GM19397 (cell line): ENCODE measurements around the gene PIGB.
"Not testable (repeated sequence)": the region's sequence is repeated elsewhere in the genome, so short reads cannot be mapped to it uniquely, and the experiment has no call there.

ENCODE experiments used
- ATAC-seq: cut with Tn5 transposase; IDR thresholded peaks from one replicate; pipeline ENCODE4 v1.9.1; 2021; ENCODE audit warnings: mild to moderate bottlenecking, moderate library complexity; ENCODE audit not compliant: unreplicated experiment

Gene PIGB

GRCh38 chr15:55318588-55319494 lies at the start of gene PIGB, which contains the start of gene PIGBOS1:
Gene PIGB (plus strand): TSS chr15:55319222. CDS start chr15:55319251, 29 bp downstream.
Gene PIGBOS1 (minus strand): TSS chr15:55319123. CDS start chr15:55317792, 1,331 bp downstream.
- peak; percentile 93 for ATAC-seq

DNA sequence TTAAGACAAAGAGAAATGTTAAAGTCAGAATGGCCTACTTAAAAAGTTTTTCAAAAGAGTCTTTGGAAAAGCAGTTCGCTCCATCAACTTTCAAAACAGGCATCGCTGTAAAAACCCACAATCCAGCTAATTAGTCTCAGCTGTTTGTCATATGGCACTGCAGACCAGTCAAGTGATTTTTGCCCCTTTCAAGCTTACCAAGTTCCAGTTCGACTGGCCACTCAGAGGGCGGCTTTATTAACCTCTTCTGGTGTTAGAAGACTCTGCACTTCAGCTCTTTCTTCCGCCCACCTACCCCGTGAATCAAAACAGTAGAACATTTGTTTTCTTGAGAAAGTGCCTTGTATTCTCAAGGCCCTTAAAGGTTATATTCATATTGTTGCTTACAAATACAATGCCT lies 48.7 kb upstream of the PIGB start:
- ATAC-seq = no peak

DNA sequence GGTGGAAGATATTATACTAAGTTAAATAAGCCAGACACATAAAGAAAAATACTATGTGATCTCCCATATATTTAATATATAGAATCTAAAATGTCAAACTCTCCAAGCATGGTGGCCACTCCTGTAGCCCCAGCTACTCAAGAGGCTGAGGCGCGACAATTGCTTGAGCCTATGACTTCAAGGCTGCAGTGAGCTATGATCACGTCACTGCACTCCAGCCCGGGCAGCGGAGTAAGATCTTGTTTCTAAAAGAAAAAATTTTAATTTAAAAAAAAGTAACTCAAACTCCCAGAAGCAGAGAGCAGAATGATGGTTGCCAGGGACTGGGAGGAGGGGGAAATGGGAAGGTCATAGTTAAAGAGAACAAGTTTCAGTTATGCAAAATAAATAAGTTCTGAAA lies 42.7 kb upstream of the PIGB start:
- ATAC-seq = no peak

DNA sequence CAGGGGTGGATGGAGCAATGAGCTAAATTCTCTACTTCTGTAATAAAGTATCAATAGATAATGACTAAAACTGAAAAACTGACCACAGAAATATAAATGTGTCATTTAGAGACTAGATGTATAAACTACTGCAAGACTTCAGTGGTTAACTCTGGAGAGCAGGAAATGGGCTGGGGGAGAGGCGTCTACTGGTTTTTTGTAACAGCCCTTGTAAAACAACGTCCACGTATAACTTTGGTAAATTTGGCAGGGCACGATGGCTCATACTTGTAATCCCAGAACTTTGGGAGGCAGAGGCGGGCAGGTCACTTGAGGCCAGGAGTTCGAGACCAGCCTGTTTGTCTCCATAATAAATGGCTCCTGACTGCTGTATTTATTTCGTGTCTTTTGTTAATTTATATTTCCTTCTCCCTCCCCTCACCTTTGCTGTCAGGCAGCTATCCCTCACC lies 41.9 kb upstream of the PIGB start:
- ATAC-seq = peak; percentile 41

DNA sequence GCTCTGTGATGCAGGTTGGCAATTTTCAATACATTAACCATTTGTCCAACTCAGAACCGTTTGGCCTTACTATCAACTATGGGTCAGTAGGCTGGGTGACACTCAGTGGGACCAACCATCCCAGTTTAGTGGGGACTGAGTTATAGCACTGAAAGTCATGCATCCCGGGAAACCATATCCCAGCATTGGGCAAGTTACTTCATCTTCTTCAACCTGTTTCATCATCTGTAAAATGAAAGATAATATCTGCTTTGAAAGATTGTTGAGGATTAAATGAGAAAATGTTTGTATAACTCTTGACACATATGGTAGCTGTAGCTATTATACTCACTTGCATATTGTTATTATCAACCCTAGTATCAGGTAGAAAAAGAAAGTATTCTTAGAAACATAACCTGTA lies 41.3 kb upstream of the PIGB start:
- ATAC-seq = no peak

GRCh38 chr15:55279100-55279745 lies 39.8 kb upstream of the PIGB start:
- ATAC-seq = no peak

DNA sequence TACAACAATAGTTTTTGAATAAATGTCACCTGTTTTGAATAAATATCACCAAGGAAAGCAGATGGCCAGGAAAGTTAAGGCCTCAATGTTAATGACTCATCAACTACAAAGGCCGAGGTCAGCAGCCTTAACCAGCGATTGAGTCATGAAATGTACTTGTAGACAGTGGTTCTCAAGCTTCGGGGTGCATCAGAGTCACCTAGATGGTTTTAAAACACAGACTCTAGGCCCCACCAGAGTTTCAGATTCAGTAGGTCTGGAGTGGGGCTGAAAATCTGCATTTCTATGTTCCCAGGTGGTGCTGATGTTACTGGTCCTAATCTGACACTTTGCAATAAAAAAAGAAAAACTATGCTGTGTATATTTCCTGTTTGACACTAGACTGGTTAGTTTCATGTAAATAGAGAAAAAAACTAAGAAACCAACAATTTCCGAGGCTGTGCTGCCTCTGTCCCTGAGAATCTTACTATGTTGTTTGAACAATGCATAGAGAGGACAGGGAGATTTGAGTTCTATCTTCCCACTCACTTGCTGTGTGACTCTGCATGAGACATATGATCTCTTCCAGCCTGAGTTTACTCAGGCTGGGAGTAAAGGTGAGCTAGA lies 39.2 kb upstream of the PIGB start:
- ATAC-seq = peak; percentile 83

GRCh38 chr15:55280589-55280988 lies 38.4 kb upstream of the PIGB start:
- not testable (repeated sequence) for ATAC-seq

DNA sequence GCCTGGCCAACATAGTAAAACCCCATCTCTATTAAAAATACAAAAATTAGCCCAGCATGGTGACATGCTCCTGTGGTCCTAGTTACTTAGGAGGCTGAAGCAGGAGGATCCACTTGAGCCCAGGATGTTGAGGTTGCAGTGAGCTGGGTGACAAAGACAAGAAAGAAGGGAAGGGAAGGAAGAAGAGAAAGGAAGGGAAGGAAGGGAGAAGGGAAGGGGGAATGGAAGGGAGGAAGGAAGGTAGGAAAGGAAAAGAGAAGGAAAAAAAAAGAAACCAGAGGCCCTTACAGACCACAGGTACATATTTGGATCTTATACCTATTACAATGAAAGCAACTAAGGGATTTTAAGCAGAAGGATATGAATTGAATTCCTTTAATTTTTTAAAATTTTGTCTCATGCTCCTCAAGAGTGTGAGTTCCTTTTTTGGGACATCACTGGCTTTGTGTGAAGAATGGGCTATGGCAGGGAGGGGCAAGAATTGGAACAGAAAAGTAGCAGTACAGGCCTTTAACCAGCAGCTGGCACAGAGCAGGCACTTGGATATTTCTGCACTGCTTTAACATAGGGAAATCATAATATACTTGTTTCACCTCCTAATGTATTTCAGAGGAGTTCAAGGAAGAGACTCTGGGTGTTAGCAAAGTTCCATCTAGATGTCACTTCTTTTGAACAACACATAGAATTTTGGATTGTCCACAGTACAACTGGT lies 37.3 kb upstream of the PIGB start:
- ATAC-seq = no peak

- ATAC-seq = no peak
Measured at GRCh38 chr15:55282284-55282833, 36.7 kb upstream of the PIGB start.

- no peak for ATAC-seq
Measured at GRCh38 chr15:55283379-55284147, 35.5 kb upstream of the PIGB start.

GRCh38 chr15:55284426-55284825 lies 34.6 kb upstream of the PIGB start:
- no peak for ATAC-seq

DNA sequence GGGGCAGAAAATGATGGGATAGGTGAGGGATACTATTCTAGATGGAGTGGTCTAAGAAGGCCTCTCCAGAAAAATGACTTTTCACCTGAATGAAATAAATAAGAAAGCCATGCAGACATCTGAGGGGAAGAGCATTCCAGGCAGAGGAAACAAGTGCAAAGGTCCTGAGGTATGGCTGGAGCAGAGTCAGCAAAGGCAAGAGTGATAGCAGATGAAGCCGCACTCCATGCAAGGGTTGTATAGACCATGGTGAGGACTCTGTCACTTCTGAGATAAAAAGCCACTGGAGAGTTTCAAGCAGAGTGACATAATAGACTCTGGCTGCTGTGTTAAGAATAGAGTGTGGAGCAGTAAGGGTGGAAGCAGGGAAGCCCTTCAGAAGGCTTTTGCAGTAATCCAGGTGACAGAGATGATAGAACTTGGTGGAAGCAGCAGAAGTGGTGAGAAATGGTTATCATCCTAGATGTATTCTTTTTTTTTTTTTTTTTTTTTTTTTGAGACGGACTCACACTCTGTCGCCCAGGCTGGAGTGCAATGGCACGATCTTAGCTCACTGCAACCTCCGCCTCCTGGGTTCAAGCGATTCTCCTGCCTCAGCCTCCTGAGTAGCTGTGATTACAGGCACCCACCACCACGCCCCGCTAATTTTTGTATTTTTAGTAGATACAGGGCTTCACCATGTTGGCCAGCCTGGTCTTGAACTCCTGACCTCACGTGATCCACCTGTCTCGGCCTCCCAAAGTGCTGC lies 32.4 kb upstream of the PIGB start:
- not testable (repeated sequence) for ATAC-seq

- ATAC-seq = no peak
Measured at GRCh38 chr15:55288006-55288717, 30.9 kb upstream of the PIGB start.

- ATAC-seq = peak; percentile 34
Measured at GRCh38 chr15:55289011-55289745, 29.8 kb upstream of the PIGB start.

- ATAC-seq = peak; percentile 65
Measured at GRCh38 chr15:55289746-55290527, 29.1 kb upstream of the PIGB start, which contains the start of gene RAB27A. Gene RAB27A (minus strand): TSS chr15:55289813. CDS start chr15:55234934, 54,879 bp downstream.

GRCh38 chr15:55290528-55291057 lies 28.4 kb upstream of the PIGB start:
- ATAC-seq = peak; percentile 71
